H1 (cell line): ENCODE data around the gene DHX58. TPM values are rescaled to one million over a fixed set of nuclear protein-coding genes. Genes with fewer than 3 reads are reported as not detected.

ENCODE experiments used
- CTCF ChIA-PET: fragments of 300-600 bp; sonication (Branson Sonifier 250); formaldehyde crosslinking; loops from one replicate; lab custom pipeline; 2021; ENCODE audit not compliant: partially characterized antibody; lab: Charles Lee
- POLR2A ChIA-PET: fragments of 300-600 bp; sonication (Branson Sonifier 250); formaldehyde crosslinking; loops from one replicate; lab custom pipeline; 2021; ENCODE audit warnings: inconsistent platforms; ENCODE audit not compliant: partially characterized antibody; lab: Charles Lee
- DNase-seq, 2 experiments: peaks; one replicate each; pipeline versions ENCODE4 v3.0.0 to v3.0.0-alpha.2; 2010 to 2022; ENCODE audit warnings: low spot score in 2 of 2, low read depth in 1 of 2, mixed read lengths in 1 of 2
- FAIRE-seq: peaks from 2 replicates; lab custom pipeline; 2011; peaks lifted over from hg19 to GRCh38; lab: Jason Lieb, UNC
- H2AFZ ChIP-seq: 2 replicates; pipeline ENCODE4 v1.8.1; 2012; ENCODE audit warnings: low read length, inconsistent platforms
- H2AK5ac ChIP-seq: 2 replicates; pipeline ENCODE4 v1.6.1; 2013; ENCODE audit warnings: low read depth, low read length
- H2BK120ac ChIP-seq: replicated peaks from 2 replicates; pipeline ENCODE3; 2013; ENCODE audit warnings: low read depth, low read length, inconsistent platforms
- H2BK12ac ChIP-seq: 2 replicates; pipeline ENCODE4 v1.6.1; 2013; ENCODE audit warnings: low read depth, low read length
- H2BK15ac ChIP-seq: 2 replicates; pipeline ENCODE4 v1.6.1; 2013; ENCODE audit warnings: low read length
- H2BK20ac ChIP-seq: 2 replicates; pipeline ENCODE4 v1.6.1; 2013; ENCODE audit warnings: low read length
- H2BK5ac ChIP-seq: 2 replicates; pipeline ENCODE4 v1.6.1; 2013; ENCODE audit warnings: low read depth, low read length
- H3K14ac ChIP-seq: 2 replicates; pipeline ENCODE4 v1.6.1; 2013; ENCODE audit warnings: inconsistent platforms; ENCODE audit not compliant: insufficient read length
- H3K18ac ChIP-seq: 2 replicates; pipeline ENCODE4 v1.6.1; 2013; ENCODE audit warnings: low read length; ENCODE audit errors: extremely low read depth
- H3K23ac ChIP-seq: 2 replicates; pipeline ENCODE4 v1.6.1; 2013; ENCODE audit warnings: inconsistent platforms; ENCODE audit not compliant: insufficient read length
- H3K23me2 ChIP-seq: 2 replicates; pipeline ENCODE4 v1.6.1; 2013; ENCODE audit warnings: low read depth, low read length
- H3K27ac ChIP-seq: 2 replicates; pipeline ENCODE4 v1.6.1; 2011; ENCODE audit warnings: low read depth, low read length, inconsistent platforms
- H3K27me3 ChIP-seq, 4 experiments: replicated peaks in 1 of 4; 1 replicate in 1 of 4; 2 replicates in 3 of 4; pipeline versions ENCODE4 v1.6.1 to v1.8.1; 2011 to 2013; ENCODE audit warnings: low read length in 3 of 4, mild to moderate bottlenecking in 3 of 4, inconsistent platforms in 2 of 4, mixed read lengths in 2 of 4, moderate library complexity in 1 of 4; ENCODE audit not compliant: control insufficient read depth in 3 of 4, insufficient read depth in 3 of 4; ENCODE audit errors: extremely low read depth in 1 of 4
- H3K36me3 ChIP-seq, 4 experiments: 2 replicates each; pipeline versions ENCODE4 v1.6.1 to v1.8.1; 2011 to 2013; ENCODE audit warnings: mild to moderate bottlenecking in 4 of 4, low read length in 3 of 4, moderate library complexity in 2 of 4, control low read depth in 1 of 4, inconsistent platforms in 1 of 4; ENCODE audit not compliant: insufficient read depth in 4 of 4, control insufficient read depth in 2 of 4
- H3K4ac ChIP-seq: replicated peaks from 2 replicates; pipeline ENCODE3; 2013; ENCODE audit warnings: low read length, low read depth, mixed read lengths, inconsistent platforms; ENCODE audit not compliant: insufficient read length
- H3K4me1 ChIP-seq, 4 experiments: replicated peaks in 1 of 4; 1 replicate in 1 of 4; 2 replicates in 3 of 4; pipeline versions ENCODE4 v1.6.1 to v1.8.1; 2011 to 2013; ENCODE audit warnings: low read length in 3 of 4, inconsistent platforms in 2 of 4, mixed read lengths in 1 of 4; ENCODE audit not compliant: insufficient read depth in 4 of 4, control insufficient read depth in 3 of 4
- H3K4me2 ChIP-seq, 2 experiments: 2 replicates each; pipeline versions ENCODE4 v1.6.1 to v1.8.1; 2011 to 2013; ENCODE audit warnings: low read depth in 2 of 2, low read length in 2 of 2, control low read depth in 1 of 2, inconsistent platforms in 1 of 2, mild to moderate bottlenecking in 1 of 2; ENCODE audit not compliant: insufficient read depth in 1 of 2
- H3K4me3 ChIP-seq, 4 experiments: fragments of 200-600, 300-600 bp in 1 of 4; sonication (generic), shearing (Covaris generic), sonication (Bioruptor Twin) in 1 of 4; 2 replicates each; pipeline versions ENCODE4 v1.5.1 to v1.8.1; 2011 to 2016; ENCODE audit warnings: low read length in 4 of 4, low read depth in 3 of 4, control low read depth in 2 of 4, inconsistent platforms in 2 of 4, mild to moderate bottlenecking in 2 of 4, mixed read lengths in 1 of 4, moderate library complexity in 1 of 4; ENCODE audit not compliant: insufficient read depth in 2 of 4; ENCODE audit errors: extremely low read depth in 1 of 4
- H3K56ac ChIP-seq: replicated peaks from 2 replicates; pipeline ENCODE3; 2013; ENCODE audit warnings: low read depth, mild to moderate bottlenecking, mixed read lengths, low read length, inconsistent platforms; ENCODE audit not compliant: insufficient read length
- H3K79me1 ChIP-seq: 2 replicates; pipeline ENCODE4 v1.6.1; 2013; ENCODE audit warnings: low read depth, low read length, control low read depth
- H3K79me2 ChIP-seq, 2 experiments: 2 replicates each; pipeline versions ENCODE4 v1.6.1 to v1.8.1; 2012 to 2013; ENCODE audit warnings: low read length in 2 of 2, mild to moderate bottlenecking in 2 of 2, inconsistent platforms in 1 of 2; ENCODE audit not compliant: insufficient read depth in 2 of 2, control insufficient read depth in 1 of 2
- H3K9ac ChIP-seq, 4 experiments: replicated peaks in 1 of 4; 1 replicate in 1 of 4; 2 replicates in 3 of 4; pipeline versions ENCODE4 v1.6.1 to v1.8.1; 2011 to 2013; ENCODE audit warnings: low read depth in 3 of 4, low read length in 3 of 4, control low read depth in 2 of 4, mild to moderate bottlenecking in 2 of 4, moderate library complexity in 2 of 4, inconsistent platforms in 1 of 4; ENCODE audit errors: extremely low read depth in 1 of 4
- H3K9me3 ChIP-seq, 2 experiments: 2 replicates each; pipeline versions ENCODE4 v1.6.1 to v1.8.1; 2012 to 2013; ENCODE audit warnings: mild to moderate bottlenecking in 2 of 2, moderate library complexity in 2 of 2, control low read depth in 1 of 2, inconsistent platforms in 1 of 2, low read depth in 1 of 2, low read length in 1 of 2, mixed read lengths in 1 of 2; ENCODE audit not compliant: insufficient read depth in 2 of 2
- H4K20me1 ChIP-seq, 2 experiments: replicated peaks in 1 of 2; 2 replicates each; pipeline versions ENCODE3 to v1.8.1; 2011 to 2013; ENCODE audit warnings: inconsistent platforms in 2 of 2, low read length in 2 of 2, mild to moderate bottlenecking in 1 of 2; ENCODE audit not compliant: insufficient read depth in 2 of 2, control insufficient read depth in 1 of 2
- H4K5ac ChIP-seq: 2 replicates; pipeline ENCODE4 v1.6.1; 2013; ENCODE audit warnings: low read length, low read depth, mixed read lengths, inconsistent platforms; ENCODE audit not compliant: insufficient read length
- H4K8ac ChIP-seq: 2 replicates; pipeline ENCODE4 v1.8.0; 2013; ENCODE audit warnings: mild to moderate bottlenecking, moderate library complexity, low read length, inconsistent platforms; ENCODE audit not compliant: insufficient read depth; ENCODE audit errors: extremely low read depth
- H4K91ac ChIP-seq: replicated peaks from 2 replicates; pipeline ENCODE3; 2013; ENCODE audit warnings: low read length, mixed read lengths, inconsistent platforms; ENCODE audit not compliant: insufficient read length
- ATF2 ChIP-seq: IDR thresholded peaks from 2 replicates; pipeline ENCODE4 v1.6.1; 2012; ENCODE audit warnings: low read length, inconsistent platforms
- ATF3 ChIP-seq: IDR thresholded peaks from 2 replicates; pipeline ENCODE4 v1.6.1; 2011; ENCODE audit warnings: low read depth, mild to moderate bottlenecking, low read length; ENCODE audit not compliant: insufficient read depth
- CBX8 ChIP-seq: fragments of 300-800, 300-1000 bp; sonication (generic); IDR thresholded peaks from 2 replicates; pipeline ENCODE4 v1.7.1; 2016; ENCODE audit warnings: low read depth, low read length, borderline replicate concordance
- HDAC2 ChIP-seq, 2 experiments: fragments of 300-600 bp in 1 of 2; sonication (generic) in 1 of 2; IDR thresholded peaks; 2 replicates each; pipeline ENCODE4 v1.6.1; 2011 to 2012; ENCODE audit warnings: low read depth in 2 of 2, low read length in 2 of 2, mild to moderate bottlenecking in 2 of 2, moderate library complexity in 2 of 2, borderline replicate concordance in 1 of 2, inconsistent platforms in 1 of 2
- KDM5A ChIP-seq: fragments of 200-600 bp; IDR thresholded peaks from 2 replicates; pipeline ENCODE4 v1.7.1; 2012; ENCODE audit warnings: mild to moderate bottlenecking, low read length, inconsistent platforms, mixed read lengths
- NRF1 ChIP-seq: IDR thresholded peaks from 2 replicates; pipeline ENCODE4 v1.6.1; 2011; ENCODE audit warnings: mild to moderate bottlenecking, low read depth, low read length, improper control_type of control experiment
- RXRA ChIP-seq: IDR thresholded peaks from 2 replicates; pipeline ENCODE4 v1.6.1; 2011; ENCODE audit warnings: low read depth, mild to moderate bottlenecking, low read length, moderate library complexity; ENCODE audit not compliant: insufficient read depth
- SIRT6 ChIP-seq: IDR thresholded peaks from one replicate; pipeline ENCODE4 v1.7.1; 2012; ENCODE audit warnings: low read length, inconsistent platforms
- SIX5 ChIP-seq: IDR thresholded peaks from 2 replicates; pipeline ENCODE4 v1.6.1; 2011; ENCODE audit warnings: mild to moderate bottlenecking, low read depth, low read length
- TBP ChIP-seq: IDR thresholded peaks from 2 replicates; pipeline ENCODE4 v1.6.1; 2011; ENCODE audit warnings: low read depth, low read length, improper control_type of control experiment
- TCF12 ChIP-seq: IDR thresholded peaks from 2 replicates; pipeline ENCODE4 v1.6.1; 2011; ENCODE audit warnings: low read depth, mild to moderate bottlenecking, low read length
- ZNF274 ChIP-seq: IDR thresholded peaks from 2 replicates; pipeline ENCODE4 v1.7.0; 2012; ENCODE audit warnings: low read length, borderline replicate concordance; ENCODE audit errors: extremely low read depth
- WGBS, 2 experiments: shearing (Covaris generic) in 1 of 2; methylation state at CpG; one replicate each; pipeline versions ENCODE4 v1.1.6 to v1.1.7; 2013 to 2015; ENCODE audit warnings: low lambda C conversion rate in 2 of 2, mixed read lengths in 2 of 2, inconsistent platforms in 1 of 2, low coverage in 1 of 2, missing lambda C conversion rate in 1 of 2; ENCODE audit not compliant: insufficient replicate concordance in 2 of 2, insufficient coverage in 1 of 2, insufficient read length in 1 of 2; ENCODE audit errors: extremely low coverage in 1 of 2, missing lambda C conversion rate in 1 of 2; 5-methylcytosine and 5-hydroxymethylcytosine counted together
- polyA plus RNA-seq, 7 experiments: library from polyadenylated mRNA; depleted of rRNA in 3 of 7; stranded (reverse) in 5 of 7; unstranded in 2 of 7; fragments of >200 nt in 5 of 7; fragments of 200-250 nt in 2 of 7; gene quantifications; 1 replicate in 5 of 7; 2 replicates in 1 of 7; 4 replicates in 1 of 7; pipeline versions ENCODE4 v1.2.1 to v1.2.3, GENCODE V29; 2011 to 2013; ENCODE audit warnings: missing spikeins in 2 of 7, mixed read lengths in 2 of 7
- total RNA-seq: library from RNA; stranded (reverse); fragmentation: NEBNext Ultra II Directional; extraction: Animal tissue kit (Norgen Biotek cat#: 25700); gene quantifications from 2 replicates; pipeline ENCODE4 v1.2.1, GENCODE V29; 2021

The DHX58 gene
- total and polyA plus RNA-seq, 2 of the 8 experiments (the other 6 are each of a cell fraction or from before 2014, with no cell fraction given) = 5.6 to 9.9 TPM

DNA sequence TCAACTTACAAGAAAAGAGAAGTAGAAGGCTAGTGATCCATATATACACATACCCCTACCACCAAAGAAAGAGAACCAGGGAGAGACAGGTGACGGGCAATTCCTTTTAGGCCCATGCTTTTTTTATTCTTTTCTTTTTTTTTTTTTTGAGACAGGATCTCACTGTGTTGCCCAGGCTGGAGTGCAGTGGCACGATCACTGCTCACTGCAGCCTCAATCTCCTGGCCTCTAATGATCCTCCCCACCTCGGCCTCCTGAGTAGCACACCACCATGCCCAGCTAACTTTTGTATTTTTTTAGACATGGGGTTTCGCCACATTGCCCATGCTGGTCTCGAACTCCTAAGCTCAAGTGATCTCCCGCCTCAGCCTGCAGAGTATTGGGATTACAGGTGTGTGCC lies 14.9 kb upstream of the DHX58 start:
- H3K27me3 ChIP-seq = no peaks in the 10 kb centered on the region; a peak in 2 of 7 replicates
- H3K4me3 ChIP-seq = no peak overlapping the region
- no peak overlapping the region for H2BK15ac ChIP-seq
- no peak overlapping the region for H3K18ac ChIP-seq
- H3K23me2 ChIP-seq = peaks cover 7% of the 10 kb centered on the region; the same call in 1 of the 2 replicates
- H2AK5ac ChIP-seq = no peak overlapping the region
- DNase-seq = no peak
- H3K4me2 ChIP-seq = no peak overlapping the region
- H4K20me1 ChIP-seq = peaks cover 9 to 11% of the 10 kb centered on the region in 2 experiments
- WGBS, 2 experiments = 79% methylated on average over 5 of the region's 6 CpGs; no CpG with 5 or more reads in 1 of the 2 experiments
- no peak overlapping the region for H3K4ac ChIP-seq
- H4K91ac ChIP-seq = no peak overlapping the region
- no peak overlapping the region for H2AFZ ChIP-seq
- no peak overlapping the region for H2BK20ac ChIP-seq
- peaks cover 0 to 10% (median 5%) of the 10 kb centered on the region in 4 experiments; a peak in 6 of 7 replicates for H3K4me1 ChIP-seq
- no peak overlapping the region for H3K14ac ChIP-seq
- peaks cover 0 to 8% of the 10 kb centered on the region in 2 experiments; a peak in 2 of 4 replicates for H3K79me2 ChIP-seq
- FAIRE-seq = no peak
- no peak overlapping the region for H3K27ac ChIP-seq
- no peak overlapping the region for H2BK5ac ChIP-seq
- no peak overlapping the region for H2BK120ac ChIP-seq
- no peak overlapping the region for H4K5ac ChIP-seq
- no peak overlapping the region for H3K23ac ChIP-seq
- H3K9me3 ChIP-seq = no peaks in the 10 kb centered on the region
- ChIA-PET POLR2A (no interaction called here), CTCF (interaction anchor here (0.9 to 22.6 kb wide), 6 partner anchors 7 to 165 kb away, joined by 3 to 323 read pairs (median 4); partner anchors contain the start of genes DNAJC7, HSPB9, KAT2A and ZNF385C)
- H3K56ac ChIP-seq = no peak overlapping the region
- H4K8ac ChIP-seq = no peak overlapping the region
- H3K9ac ChIP-seq = no peak overlapping the region
- H2BK12ac ChIP-seq = no peak overlapping the region
- peaks cover 6 to 47% (median 25%) of the 10 kb centered on the region in 4 experiments for H3K36me3 ChIP-seq
- H3K79me1 ChIP-seq = peaks cover 5% of the 10 kb centered on the region; the same call in 1 of the 2 replicates
- TF ChIP-seq KDM5A (no peak), SIX5 (no peak), ATF3 (no peak), CBX8 (no peak), NRF1 (no peak), TCF12 (no peak), ATF2 (no peak), SIRT6 (no peak), HDAC2 (IDR thresholded peaks at IDR 0.05; ENCODE audit: borderline replicate concordance in 1 of 2, low read depth in 2 of 2, low read length in 2 of 2) (no peak), TBP (no peak), RXRA (no peak), ZNF274 (no peak)
